ENCODE results near the gene SLC16A4.

SLC16A4 gene

DNA sequence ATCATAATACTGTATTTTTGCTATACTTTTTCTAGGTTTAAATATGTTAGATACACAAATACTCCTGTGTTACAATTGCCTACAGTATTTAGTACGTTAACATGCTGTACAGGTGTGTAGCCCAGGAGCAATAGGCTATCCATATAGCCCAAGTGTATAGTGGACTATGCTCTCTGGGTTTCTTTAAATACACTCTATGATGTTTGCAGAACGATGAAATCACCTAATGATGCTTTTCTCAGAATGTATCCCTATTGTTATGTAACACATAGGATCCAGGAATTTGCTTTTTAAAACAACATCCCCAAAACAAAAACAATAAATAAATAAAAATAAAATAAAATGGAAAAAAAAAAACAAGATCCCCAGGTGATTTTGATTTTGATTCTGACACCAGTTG, 69.8 kb downstream of the SLC16A4 start:
- DNase-seq, result no peak

- DNase-seq, result no peak
Observed at GRCh38 chr1:110320168-110320518, 70.7 kb downstream of the SLC16A4 start.

GRCh38 chr1:110319332-110320167, 71.3 kb downstream of the SLC16A4 start:
- no peak for DNase-seq

DNA sequence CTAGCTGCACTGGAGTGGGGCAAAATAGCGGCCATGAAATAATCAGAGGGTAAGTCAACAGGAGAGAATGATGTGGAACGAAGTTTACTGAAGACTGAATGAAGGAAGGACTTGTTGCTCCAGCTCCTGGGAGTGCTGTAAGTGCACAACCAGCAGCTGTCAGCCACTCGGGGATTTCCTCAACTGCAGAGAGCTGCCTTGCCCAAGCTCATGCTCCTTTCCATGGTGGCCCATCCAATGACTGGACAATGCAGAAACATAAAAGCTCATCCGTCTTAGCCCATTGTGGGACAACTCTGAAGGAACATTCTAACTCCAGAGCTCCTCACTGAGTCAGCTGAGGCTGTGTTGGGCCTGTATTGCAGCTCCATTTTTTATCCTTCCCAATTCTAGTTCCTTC, 72.8 kb downstream of the SLC16A4 start:
- no peak for DNase-seq

GRCh38 chr1:110316735-110317134, 74.1 kb downstream of the SLC16A4 start:
- no peak for DNase-seq
